ENCODE data around the gene E2F4.

Gene E2F4

GRCh38 chr16:67181346-67181745 lies 10.6 kb upstream of the E2F4 start:
- Histone ChIP-seq H3K4me1 (ENCODE audit: insufficient read depth, low read length, poor library complexity, severe bottlenecking) (peaks cover 19% of the 10 kb centered on the region), H3K4me3 (ENCODE audit: low read length, poor library complexity, severe bottlenecking) (no peak overlapping the region), H3K9me3 (ENCODE audit: insufficient read depth, low read depth, low read length) (no peaks in the 10 kb centered on the region), H4K20me1 (ENCODE audit: insufficient read depth, low read length, poor library complexity, severe bottlenecking) (peaks cover 20% of the 10 kb centered on the region), H3K36me3 (ENCODE audit: insufficient read depth, low read length) (no peaks in the 10 kb centered on the region), H3F3A (ENCODE audit: low read depth) (no peaks in the 10 kb centered on the region), H3K79me2 (ENCODE audit: insufficient read depth, low read length) (peaks cover 25% of the 10 kb centered on the region), H3K4me2 (ENCODE audit: low read depth, low read length, poor library complexity, severe bottlenecking) (peak overlapping the region; percentile 35), H3K9me2 (replicated peaks; ENCODE audit: low read depth, low read length) (no peaks in the 10 kb centered on the region), H2AFZ (ENCODE audit: low read length) (no peak overlapping the region), H3K27me3 (ENCODE audit: insufficient read depth, low read length, poor library complexity, severe bottlenecking) (no peaks in the 10 kb centered on the region), H3K9ac (ENCODE audit: low read depth, low read length, poor library complexity, severe bottlenecking) (no peak overlapping the region)
- no peak for TF ChIP-seq EZH2phosphoT487 (IDR thresholded peaks at IDR 0.05; ENCODE audit: borderline replicate concordance)
- no peak for TF ChIP-seq CTCF (conservative IDR thresholded peaks at IDR 0.05; ENCODE audit: low read length)

GRCh38 chr16:67182288-67182687 lies 9.7 kb upstream of the E2F4 start:
- TF ChIP-seq CTCF (conservative IDR thresholded peaks at IDR 0.05; ENCODE audit: low read length) (no peak), EZH2phosphoT487 (IDR thresholded peaks at IDR 0.05; ENCODE audit: borderline replicate concordance) (no peak)
- peak overlapping the region; percentile 74 for H3K9ac ChIP-seq (ENCODE audit: low read depth, low read length, poor library complexity, severe bottlenecking)
- peak overlapping the region; percentile 90 for H3K4me3 ChIP-seq (ENCODE audit: low read length, poor library complexity, severe bottlenecking)
- no peaks in the 10 kb centered on the region for H3K27me3 ChIP-seq (ENCODE audit: insufficient read depth, low read length, poor library complexity, severe bottlenecking)
- H3F3A ChIP-seq (ENCODE audit: low read depth) = no peaks in the 10 kb centered on the region
- peaks cover 25% of the 10 kb centered on the region for H3K79me2 ChIP-seq (ENCODE audit: insufficient read depth, low read length)
- H3K36me3 ChIP-seq (ENCODE audit: insufficient read depth, low read length) = no peaks in the 10 kb centered on the region
- H3K9me3 ChIP-seq (ENCODE audit: insufficient read depth, low read depth, low read length) = no peaks in the 10 kb centered on the region
- H2AFZ ChIP-seq (ENCODE audit: low read length) = no peak overlapping the region
- peak overlapping the region; percentile 96 for H3K4me2 ChIP-seq (ENCODE audit: low read depth, low read length, poor library complexity, severe bottlenecking)
- no peaks in the 10 kb centered on the region for H3K9me2 ChIP-seq (replicated peaks; ENCODE audit: low read depth, low read length)
- H4K20me1 ChIP-seq (ENCODE audit: insufficient read depth, low read length, poor library complexity, severe bottlenecking) = peaks cover 20% of the 10 kb centered on the region
- H3K4me1 ChIP-seq (ENCODE audit: insufficient read depth, low read length, poor library complexity, severe bottlenecking) = peaks cover 18% of the 10 kb centered on the region

- Histone ChIP-seq H3K36me3 (ENCODE audit: insufficient read depth, low read length) (no peaks in the 10 kb centered on the region), H3K4me2 (ENCODE audit: low read depth, low read length, poor library complexity, severe bottlenecking) (peak overlapping the region; percentile 96), H3K9ac (ENCODE audit: low read depth, low read length, poor library complexity, severe bottlenecking) (peak overlapping the region; percentile 74), H3K27me3 (ENCODE audit: insufficient read depth, low read length, poor library complexity, severe bottlenecking) (no peaks in the 10 kb centered on the region), H3K79me2 (ENCODE audit: insufficient read depth, low read length) (peaks cover 25% of the 10 kb centered on the region), H3F3A (ENCODE audit: low read depth) (no peaks in the 10 kb centered on the region), H3K9me3 (ENCODE audit: insufficient read depth, low read depth, low read length) (no peaks in the 10 kb centered on the region), H4K20me1 (ENCODE audit: insufficient read depth, low read length, poor library complexity, severe bottlenecking) (peaks cover 20% of the 10 kb centered on the region), H2AFZ (ENCODE audit: low read length) (peak overlapping the region; percentile 98), H3K4me1 (ENCODE audit: insufficient read depth, low read length, poor library complexity, severe bottlenecking) (peaks cover 18% of the 10 kb centered on the region), H3K4me3 (ENCODE audit: low read length, poor library complexity, severe bottlenecking) (peak overlapping the region; percentile 90), H3K9me2 (replicated peaks; ENCODE audit: low read depth, low read length) (no peaks in the 10 kb centered on the region)
- TF ChIP-seq CTCF (conservative IDR thresholded peaks at IDR 0.05; ENCODE audit: low read length) (no peak), EZH2phosphoT487 (IDR thresholded peaks at IDR 0.05; ENCODE audit: borderline replicate concordance) (no peak)
Measured at GRCh38 chr16:67183284-67183626, 8.7 kb upstream of the E2F4 start.
